ENCODE results near the gene SPG21. TPM values are rescaled to one million over a fixed set of nuclear protein-coding genes. Genes with fewer than 3 reads are reported as not detected.

The SPG21 gene
- total RNA-seq, 1 donor from 2014 or later = 73.6 TPM

- intact Hi-C loops (cut with DNase I) = no loop called here
- DNase-seq (ENCODE audit: low spot score) = no peak
- no peak for ATAC-seq
Measured at GRCh38 chr15:64916365-64916764, 73.3 kb downstream of the SPG21 start.

- ATAC-seq = no peak
- intact Hi-C loops (cut with DNase I) = no loop called here
- DNase-seq (ENCODE audit: low spot score) = no peak
Measured at GRCh38 chr15:64915518-64916227, 74.0 kb downstream of the SPG21 start.

Other genes starting within 250 kb of the SPG21 start
- gene RBPMS2, start 214.3 kb downstream of the SPG21 start, total RNA-seq = 14.2 TPM
- 0.76 TPM for gene PIF1, start 164.3 kb downstream of the SPG21 start, total RNA-seq
- 62.9 TPM for gene PLEKHO2, start 148.0 kb downstream of the SPG21 start, total RNA-seq
- 25.5 TPM for gene ANKDD1A, start 78.0 kb downstream of the SPG21 start, total RNA-seq
- 15.1 TPM for gene MTFMT, start 39.7 kb upstream of the SPG21 start, total RNA-seq
- gene SLC51B, start 55.5 kb upstream of the SPG21 start, total RNA-seq = 0.53 TPM
- gene RASL12, start 78.1 kb upstream of the SPG21 start, total RNA-seq = 23.0 TPM
- 0.27 TPM for gene KBTBD13, start 86.8 kb upstream of the SPG21 start, total RNA-seq
- gene UBAP1L, start 125.3 kb upstream of the SPG21 start, total RNA-seq = 13.4 TPM
- 29.6 TPM for gene PDCD7, start 143.9 kb upstream of the SPG21 start, total RNA-seq
- 49.8 TPM for gene CLPX, start 195.4 kb upstream of the SPG21 start, total RNA-seq
- 37.9 TPM for gene CILP, start 221.6 kb upstream of the SPG21 start, total RNA-seq

All from sciatic nerve (tissue), 2 donors.